Neuronal stem cell (in vitro differentiated cells): ENCODE data around the gene OTOP3.

Experiments
- DNase-seq: peaks from one replicate; pipeline ENCODE4 v3.0.0-alpha.2; 2013; ENCODE audit warnings: low spot score
- H2AFZ ChIP-seq: one replicate; pipeline ENCODE4 v1.6.1; 2013; ENCODE audit warnings: mild to moderate bottlenecking, low read length, inconsistent platforms
- H2AK5ac ChIP-seq: 2 replicates; pipeline ENCODE4 v1.6.1; 2013; ENCODE audit warnings: low read depth, mild to moderate bottlenecking, inconsistent platforms, low read length, moderate library complexity, mixed read lengths
- H2BK120ac ChIP-seq: 2 replicates; pipeline ENCODE4 v1.6.1; 2013; ENCODE audit warnings: low read depth, mild to moderate bottlenecking, inconsistent platforms, low read length, moderate library complexity, mixed read lengths
- H2BK12ac ChIP-seq: one replicate; pipeline ENCODE4 v1.6.1; 2013; ENCODE audit warnings: low read length, inconsistent platforms
- H2BK15ac ChIP-seq: 2 replicates; pipeline ENCODE4 v1.6.1; 2013; ENCODE audit warnings: mild to moderate bottlenecking, low read length, inconsistent platforms, mixed read lengths
- H2BK5ac ChIP-seq: one replicate; pipeline ENCODE4 v1.6.1; 2013; ENCODE audit warnings: inconsistent platforms, mild to moderate bottlenecking, low read length, moderate library complexity
- H3K14ac ChIP-seq: one replicate; pipeline ENCODE4 v1.6.1; 2013; ENCODE audit warnings: low read length, inconsistent platforms
- H3K18ac ChIP-seq: 2 replicates; pipeline ENCODE4 v1.6.1; 2013; ENCODE audit warnings: low read length, inconsistent platforms
- H3K23ac ChIP-seq: 2 replicates; pipeline ENCODE4 v1.6.1; 2013; ENCODE audit warnings: low read depth, mild to moderate bottlenecking, mixed read lengths, low read length, inconsistent platforms; ENCODE audit not compliant: poor library complexity
- H3K27ac ChIP-seq: replicated peaks from 3 replicates; pipeline ENCODE4 v1.5.1; 2013; ENCODE audit warnings: low read length, inconsistent platforms
- H3K27me3 ChIP-seq, 3 experiments: 2 replicates each; pipeline ENCODE4 v1.6.1; 2013; ENCODE audit warnings: low read length in 3 of 3, mild to moderate bottlenecking in 2 of 3, inconsistent platforms in 1 of 3, low read depth in 1 of 3, mixed read lengths in 1 of 3, moderate library complexity in 1 of 3; ENCODE audit not compliant: control insufficient read depth in 3 of 3, insufficient read depth in 3 of 3
- H3K36me3 ChIP-seq, 2 donors: replicated peaks in 1 of 2; 2 replicates each; pipeline ENCODE4 v1.6.1; 2013; ENCODE audit warnings: low read length in 2 of 2; ENCODE audit not compliant: control insufficient read depth in 2 of 2, insufficient read depth in 2 of 2
- H3K4ac ChIP-seq: 2 replicates; pipeline ENCODE4 v1.6.1; 2013; ENCODE audit warnings: inconsistent platforms, mild to moderate bottlenecking, low read length, moderate library complexity
- H3K4me1 ChIP-seq, 2 donors: 1 replicate in 1 of 2; 2 replicates in 1 of 2; pipeline ENCODE4 v1.6.1; 2013; ENCODE audit warnings: low read length in 2 of 2, low read depth in 1 of 2; ENCODE audit not compliant: control insufficient read depth in 2 of 2, insufficient read depth in 1 of 2
- H3K4me2 ChIP-seq: one replicate; pipeline ENCODE4 v1.6.1; 2013; ENCODE audit warnings: mild to moderate bottlenecking, low read length, inconsistent platforms; ENCODE audit not compliant: insufficient read depth, poor library complexity, severe bottlenecking
- H3K4me3 ChIP-seq, 2 donors: 2 replicates each; pipeline ENCODE4 v1.5.1; 2013; ENCODE audit warnings: low read length in 2 of 2, mild to moderate bottlenecking in 2 of 2, inconsistent platforms in 1 of 2, moderate library complexity in 1 of 2
- H3K79me1 ChIP-seq: one replicate; pipeline ENCODE4 v1.6.1; 2013; ENCODE audit warnings: low read depth, mild to moderate bottlenecking, inconsistent platforms, low read length, moderate library complexity
- H3K9ac ChIP-seq: one replicate; pipeline ENCODE4 v1.6.1; 2013; ENCODE audit warnings: mild to moderate bottlenecking, low read depth, low read length, inconsistent platforms; ENCODE audit not compliant: poor library complexity
- H3K9me3 ChIP-seq, 2 donors: replicated peaks in 1 of 2; 2 replicates each; pipeline versions ENCODE3 to v1.6.1; 2013; ENCODE audit warnings: low read length in 2 of 2, mild to moderate bottlenecking in 2 of 2, inconsistent platforms in 1 of 2, low read depth in 1 of 2, mixed read lengths in 1 of 2, moderate library complexity in 1 of 2; ENCODE audit not compliant: control insufficient read depth in 2 of 2, insufficient read depth in 1 of 2
- H4K8ac ChIP-seq: one replicate; pipeline ENCODE4 v1.6.1; 2013; ENCODE audit warnings: low read depth, mild to moderate bottlenecking, inconsistent platforms, low read length, moderate library complexity
- H4K91ac ChIP-seq: one replicate; pipeline ENCODE4 v1.6.1; 2013; ENCODE audit warnings: low read length, low read depth, mild to moderate bottlenecking, inconsistent platforms; ENCODE audit not compliant: poor library complexity
- WGBS, 2 donors: extraction: QIAGEN DNeasy Blood & Tissue Kit; methylation state at CpG; one replicate each; pipeline ENCODE4 v1.1.7; 2013; ENCODE audit warnings: missing lambda C conversion rate in 2 of 2, mixed read lengths in 1 of 2; ENCODE audit not compliant: insufficient read length in 2 of 2, insufficient replicate concordance in 1 of 2; ENCODE audit errors: extremely low coverage in 2 of 2; 5-methylcytosine and 5-hydroxymethylcytosine counted together

Gene OTOP3

DNA sequence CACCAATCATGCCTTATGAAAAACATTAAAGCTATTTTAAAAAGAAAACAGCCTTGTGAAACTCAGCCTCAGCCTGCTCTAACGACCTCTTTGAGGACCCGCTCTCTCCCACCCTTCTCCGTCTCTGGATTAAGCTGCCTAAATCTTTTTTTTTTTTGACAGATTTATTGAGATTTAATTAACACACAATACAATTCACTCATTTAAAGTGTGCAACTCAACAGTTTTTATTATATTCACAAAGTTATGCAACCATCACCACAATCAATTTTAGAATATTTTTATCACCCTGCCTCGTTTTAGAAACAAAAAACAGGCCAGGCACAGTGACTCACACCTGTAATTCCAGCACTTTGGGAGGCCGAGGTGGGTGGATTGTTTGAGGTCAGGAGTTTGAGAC, 60.1 kb downstream of the OTOP3 start:
- no CpG with 5 or more reads among the region's 5 CpGs for WGBS, 2 donors
- Histone ChIP-seq H3K4me2 (no peak overlapping the region), H2BK12ac (no peak overlapping the region), H3K4me1 (peaks cover 0 to 2% of the 10 kb centered on the region in 2 donors), H3K18ac (no peak overlapping the region), H2BK15ac (no peak overlapping the region), H4K91ac (no peak overlapping the region), H3K27me3 (no peaks in the 10 kb centered on the region), H3K79me1 (no peaks in the 10 kb centered on the region), H3K23ac (no peak overlapping the region), H2BK120ac (no peak overlapping the region), H2AFZ (no peak overlapping the region), H3K9me3 (no peaks in the 10 kb centered on the region), H3K4me3 (no peak overlapping the region), H4K8ac (no peak overlapping the region), H3K27ac (no peak overlapping the region), H3K4ac (no peak overlapping the region), H3K36me3 (peaks cover 8 to 42% of the 10 kb centered on the region in 2 donors), H2AK5ac (no peak overlapping the region), H2BK5ac (no peak overlapping the region), H3K14ac (no peak overlapping the region), H3K9ac (no peak overlapping the region)
- DNase-seq: no peak

DNA sequence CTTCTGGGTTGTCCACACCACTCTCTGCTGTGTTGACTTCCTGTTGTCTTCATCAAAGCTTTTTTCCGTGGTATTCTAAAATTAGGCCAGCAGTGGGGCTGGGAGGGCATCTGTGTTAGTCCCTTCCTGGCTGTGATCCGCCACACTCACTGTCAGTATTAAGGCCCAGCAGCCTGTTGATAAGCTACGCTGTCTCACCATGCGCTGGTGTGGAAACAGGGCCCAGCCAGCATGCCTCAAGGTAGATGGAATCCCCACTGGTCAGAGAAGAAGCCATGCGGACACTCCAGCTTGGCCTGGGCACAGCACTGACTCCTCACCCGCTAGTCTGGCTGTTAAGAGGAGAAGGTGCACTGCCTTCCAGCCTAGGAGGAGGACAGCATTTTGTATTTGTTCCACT, 63.1 kb downstream of the OTOP3 start:
- Histone ChIP-seq H2BK120ac (no peak overlapping the region), H2BK15ac (no peak overlapping the region), H3K4me2 (no peak overlapping the region), H3K9ac (peak overlapping the region; percentile 50), H2AFZ (no peak overlapping the region), H3K27me3 (no peaks in the 10 kb centered on the region), H4K8ac (no peak overlapping the region), H2BK5ac (no peak overlapping the region), H3K27ac (no peak overlapping the region), H3K23ac (no peak overlapping the region), H3K4me1 (peaks cover 0 to 2% of the 10 kb centered on the region in 2 donors), H4K91ac (no peak overlapping the region), H3K9me3 (no peaks in the 10 kb centered on the region), H2AK5ac (no peak overlapping the region), H3K36me3 (peaks cover 28 to 49% of the 10 kb centered on the region in 2 donors), H3K79me1 (no peaks in the 10 kb centered on the region), H2BK12ac (no peak overlapping the region), H3K18ac (no peak overlapping the region), H3K4ac (no peak overlapping the region), H3K14ac (no peak overlapping the region), H3K4me3 (no peak overlapping the region)
- no peak for DNase-seq
- no CpG with 5 or more reads among the region's 6 CpGs for WGBS, 2 donors

DNA sequence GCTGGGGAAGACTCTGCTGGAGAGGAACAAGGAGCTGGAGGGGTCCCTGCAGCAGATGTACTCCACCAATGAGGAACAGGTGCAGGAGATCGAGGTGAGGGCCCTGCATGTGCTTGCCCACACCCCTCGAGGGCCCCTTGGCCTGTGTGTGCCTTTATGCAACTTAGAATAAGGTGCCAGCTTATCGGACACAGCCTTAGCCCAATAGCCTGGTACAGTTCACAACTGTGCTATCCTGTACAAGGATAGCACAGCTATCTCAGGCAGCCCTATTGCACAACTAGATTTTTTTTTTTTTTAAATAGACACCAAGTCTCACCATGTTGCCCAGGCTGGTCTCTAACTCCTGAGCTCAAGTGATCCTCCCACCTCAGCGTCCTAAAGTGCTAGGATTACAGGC, 63.8 kb downstream of the OTOP3 start:
- Histone ChIP-seq H3K18ac (no peak overlapping the region), H3K27ac (no peak overlapping the region), H3K79me1 (no peaks in the 10 kb centered on the region), H2BK15ac (no peak overlapping the region), H4K8ac (no peak overlapping the region), H3K4me2 (no peak overlapping the region), H3K23ac (no peak overlapping the region), H3K9ac (no peak overlapping the region), H3K4ac (no peak overlapping the region), H3K4me3 (no peak overlapping the region), H2BK12ac (no peak overlapping the region), H3K9me3 (no peaks in the 10 kb centered on the region), H2AK5ac (no peak overlapping the region), H3K4me1 (no peaks in the 10 kb centered on the region), H3K36me3 (peaks cover 30 to 52% of the 10 kb centered on the region in 2 donors), H2BK120ac (no peak overlapping the region), H3K14ac (no peak overlapping the region), H4K91ac (no peak overlapping the region), H2AFZ (no peak overlapping the region), H3K27me3 (no peaks in the 10 kb centered on the region), H2BK5ac (peak overlapping the region; percentile 48)
- no CpG with 5 or more reads among the region's 4 CpGs for whole genome bisulfite sequencing, 2 donors
- no peak for DNase-seq
